SK-N-SH (cell line): Measurements from ENCODE around the gene SEC14L6.

ENCODE experiments used
- ELF1 ChIP-seq: IDR thresholded peaks from 2 replicates; pipeline ENCODE4 v1.4.0; 2012
- EP300 ChIP-seq, 2 experiments: IDR thresholded peaks; 2 replicates each; pipeline versions ENCODE4 v1.4.0 to v1.6.1; 2012; ENCODE audit warnings: borderline replicate concordance in 1 of 2, low read depth in 1 of 2, low read length in 1 of 2
- EZH2phosphoT487 ChIP-seq: fragments of 200-600 bp; sonication (generic); IDR thresholded peaks from 2 replicates; pipeline ENCODE4 v1.6.1; 2017; ENCODE audit warnings: low read depth, mixed run types, mild to moderate bottlenecking, antibody characterized with exemption, moderate library complexity, borderline replicate concordance
- GABPA ChIP-seq: IDR thresholded peaks from 2 replicates; pipeline ENCODE4 v1.4.0; 2012; ENCODE audit warnings: low read depth, mild to moderate bottlenecking
- POLR2AphosphoS5 ChIP-seq: IDR thresholded peaks from 2 replicates; pipeline ENCODE4 v1.6.1; 2012; ENCODE audit warnings: low read depth, low read length
- RFX5 ChIP-seq: IDR thresholded peaks from 2 replicates; pipeline ENCODE4 v1.6.1; 2012; ENCODE audit warnings: mild to moderate bottlenecking, improper control_type of control experiment, low read length
- SMC3 ChIP-seq: IDR thresholded peaks from 2 replicates; pipeline ENCODE4 v1.6.1; 2012; ENCODE audit warnings: low read depth, low read length, improper control_type of control experiment
- TAF1 ChIP-seq: IDR thresholded peaks from 2 replicates; pipeline ENCODE4 v1.6.1; 2012; ENCODE audit warnings: low read depth, mild to moderate bottlenecking, low read length, moderate library complexity, borderline replicate concordance
- TCF12 ChIP-seq: IDR thresholded peaks from 2 replicates; pipeline ENCODE4 v1.4.0; 2012
- TEAD4 ChIP-seq: IDR thresholded peaks from 2 replicates; pipeline ENCODE4 v1.4.0; 2012; ENCODE audit warnings: mild to moderate bottlenecking, borderline replicate concordance; ENCODE audit not compliant: insufficient read depth
- TF ChIP-seq, protein P1 (sequence below): fragments of 200-600 bp; sonication (generic); IDR thresholded peaks from 2 replicates; pipeline ENCODE4 v1.6.1; 2017; ENCODE audit warnings: antibody characterized with exemption, mild to moderate bottlenecking, moderate library complexity
- TF ChIP-seq, protein P2 (sequence below): IDR thresholded peaks from 2 replicates; pipeline ENCODE4 v1.6.1; 2012; ENCODE audit warnings: mild to moderate bottlenecking, low read depth, low read length, moderate library complexity
- TF ChIP-seq, protein P3 (sequence below): IDR thresholded peaks from 2 replicates; pipeline ENCODE4 v1.4.0; 2012; ENCODE audit warnings: low read depth
- TF ChIP-seq, protein P4 (sequence below): IDR thresholded peaks from 2 replicates; pipeline ENCODE4 v1.4.0; 2012; ENCODE audit warnings: low read depth, borderline replicate concordance

DNA sequence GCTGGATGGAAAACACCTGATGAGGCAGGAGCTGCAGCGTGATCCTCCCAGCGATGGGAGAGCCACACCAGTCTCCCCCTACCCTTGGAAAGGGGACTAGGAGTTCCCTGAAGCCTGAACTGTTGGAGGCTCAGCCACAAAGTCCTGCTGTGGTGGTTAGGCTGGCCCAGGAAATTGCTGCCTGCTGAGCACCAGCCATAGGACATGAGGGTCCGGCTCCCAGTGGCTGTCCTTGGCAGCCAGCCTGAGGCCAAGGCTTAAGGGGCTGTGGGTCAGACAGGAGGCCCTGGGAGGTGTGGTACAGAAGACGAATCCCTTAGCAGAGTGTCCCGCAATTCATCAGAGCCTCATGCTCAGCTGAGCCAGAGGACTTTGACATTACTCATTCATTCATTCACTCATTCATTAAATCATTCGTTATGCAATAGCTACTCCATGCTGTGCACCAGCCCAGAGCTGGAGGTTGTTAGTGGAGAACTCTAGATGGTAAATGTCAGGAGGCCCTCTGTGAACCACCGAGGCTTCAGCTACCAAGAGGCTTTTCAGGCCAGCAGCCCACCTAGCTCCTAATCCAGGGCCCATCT lies 26.6 kb downstream of the SEC14L6 start:
- TF ChIP-seq, protein P1, sequence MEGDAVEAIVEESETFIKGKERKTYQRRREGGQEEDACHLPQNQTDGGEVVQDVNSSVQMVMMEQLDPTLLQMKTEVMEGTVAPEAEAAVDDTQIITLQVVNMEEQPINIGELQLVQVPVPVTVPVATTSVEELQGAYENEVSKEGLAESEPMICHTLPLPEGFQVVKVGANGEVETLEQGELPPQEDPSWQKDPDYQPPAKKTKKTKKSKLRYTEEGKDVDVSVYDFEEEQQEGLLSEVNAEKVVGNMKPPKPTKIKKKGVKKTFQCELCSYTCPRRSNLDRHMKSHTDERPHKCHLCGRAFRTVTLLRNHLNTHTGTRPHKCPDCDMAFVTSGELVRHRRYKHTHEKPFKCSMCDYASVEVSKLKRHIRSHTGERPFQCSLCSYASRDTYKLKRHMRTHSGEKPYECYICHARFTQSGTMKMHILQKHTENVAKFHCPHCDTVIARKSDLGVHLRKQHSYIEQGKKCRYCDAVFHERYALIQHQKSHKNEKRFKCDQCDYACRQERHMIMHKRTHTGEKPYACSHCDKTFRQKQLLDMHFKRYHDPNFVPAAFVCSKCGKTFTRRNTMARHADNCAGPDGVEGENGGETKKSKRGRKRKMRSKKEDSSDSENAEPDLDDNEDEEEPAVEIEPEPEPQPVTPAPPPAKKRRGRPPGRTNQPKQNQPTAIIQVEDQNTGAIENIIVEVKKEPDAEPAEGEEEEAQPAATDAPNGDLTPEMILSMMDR, result no peak
- no peak for TF ChIP-seq EZH2phosphoT487
- no peak for TF ChIP-seq ELF1
- no peak for TF ChIP-seq TCF12
- TF ChIP-seq SMC3, result no peak
- TF ChIP-seq, protein P2, sequence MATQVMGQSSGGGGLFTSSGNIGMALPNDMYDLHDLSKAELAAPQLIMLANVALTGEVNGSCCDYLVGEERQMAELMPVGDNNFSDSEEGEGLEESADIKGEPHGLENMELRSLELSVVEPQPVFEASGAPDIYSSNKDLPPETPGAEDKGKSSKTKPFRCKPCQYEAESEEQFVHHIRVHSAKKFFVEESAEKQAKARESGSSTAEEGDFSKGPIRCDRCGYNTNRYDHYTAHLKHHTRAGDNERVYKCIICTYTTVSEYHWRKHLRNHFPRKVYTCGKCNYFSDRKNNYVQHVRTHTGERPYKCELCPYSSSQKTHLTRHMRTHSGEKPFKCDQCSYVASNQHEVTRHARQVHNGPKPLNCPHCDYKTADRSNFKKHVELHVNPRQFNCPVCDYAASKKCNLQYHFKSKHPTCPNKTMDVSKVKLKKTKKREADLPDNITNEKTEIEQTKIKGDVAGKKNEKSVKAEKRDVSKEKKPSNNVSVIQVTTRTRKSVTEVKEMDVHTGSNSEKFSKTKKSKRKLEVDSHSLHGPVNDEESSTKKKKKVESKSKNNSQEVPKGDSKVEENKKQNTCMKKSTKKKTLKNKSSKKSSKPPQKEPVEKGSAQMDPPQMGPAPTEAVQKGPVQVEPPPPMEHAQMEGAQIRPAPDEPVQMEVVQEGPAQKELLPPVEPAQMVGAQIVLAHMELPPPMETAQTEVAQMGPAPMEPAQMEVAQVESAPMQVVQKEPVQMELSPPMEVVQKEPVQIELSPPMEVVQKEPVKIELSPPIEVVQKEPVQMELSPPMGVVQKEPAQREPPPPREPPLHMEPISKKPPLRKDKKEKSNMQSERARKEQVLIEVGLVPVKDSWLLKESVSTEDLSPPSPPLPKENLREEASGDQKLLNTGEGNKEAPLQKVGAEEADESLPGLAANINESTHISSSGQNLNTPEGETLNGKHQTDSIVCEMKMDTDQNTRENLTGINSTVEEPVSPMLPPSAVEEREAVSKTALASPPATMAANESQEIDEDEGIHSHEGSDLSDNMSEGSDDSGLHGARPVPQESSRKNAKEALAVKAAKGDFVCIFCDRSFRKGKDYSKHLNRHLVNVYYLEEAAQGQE, result no peak
- TF ChIP-seq, protein P3, sequence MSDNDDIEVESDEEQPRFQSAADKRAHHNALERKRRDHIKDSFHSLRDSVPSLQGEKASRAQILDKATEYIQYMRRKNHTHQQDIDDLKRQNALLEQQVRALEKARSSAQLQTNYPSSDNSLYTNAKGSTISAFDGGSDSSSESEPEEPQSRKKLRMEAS, result no peak
- TF ChIP-seq TEAD4, result no peak
- TF ChIP-seq EP300 (IDR thresholded peaks at IDR 0.05; ENCODE audit: borderline replicate concordance in 1 of 2, low read depth in 1 of 2, low read length in 1 of 2), result no peak
- TF ChIP-seq GABPA, result no peak
- TF ChIP-seq, protein P4, sequence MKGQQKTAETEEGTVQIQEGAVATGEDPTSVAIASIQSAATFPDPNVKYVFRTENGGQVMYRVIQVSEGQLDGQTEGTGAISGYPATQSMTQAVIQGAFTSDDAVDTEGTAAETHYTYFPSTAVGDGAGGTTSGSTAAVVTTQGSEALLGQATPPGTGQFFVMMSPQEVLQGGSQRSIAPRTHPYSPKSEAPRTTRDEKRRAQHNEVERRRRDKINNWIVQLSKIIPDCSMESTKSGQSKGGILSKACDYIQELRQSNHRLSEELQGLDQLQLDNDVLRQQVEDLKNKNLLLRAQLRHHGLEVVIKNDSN, result no peak
- TF ChIP-seq TAF1, result no peak
- TF ChIP-seq POLR2AphosphoS5, result no peak
- TF ChIP-seq RFX5, result no peak
